ENCODE measurements around the gene DDX17. TPM values are rescaled to one million over a fixed set of nuclear protein-coding genes. Genes with fewer than 3 reads are reported as not detected.

Gene DDX17
- total and polyA plus RNA-seq, 10 of the 15 experiments (the other 5 are each of a cell fraction or from before 2014, with no cell fraction given): 25.2 to 778 (median 266) TPM

- Histone ChIP-seq H3K4me1 (ENCODE audit: control insufficient read depth, insufficient read depth, low read length) (no peaks in the 10 kb centered on the region), H3K9ac (ENCODE audit: control insufficient read depth, insufficient read depth, low read length) (no peak overlapping the region), H3K27me3 (replicated peaks in 1 of 2; ENCODE audit: control insufficient read depth in 2 of 2, insufficient read depth in 2 of 2, low read length in 1 of 2) (no peaks in the 10 kb centered on the region), H3K4me3 (no peak overlapping the region), H2AFZ (ENCODE audit: control insufficient read depth, low read depth, low read length) (no peak overlapping the region), H3K79me2 (ENCODE audit: control insufficient read depth, insufficient read depth, low read length) (peaks cover 6% of the 10 kb centered on the region), H3K27ac (ENCODE audit: control insufficient read depth, insufficient read depth) (no peak overlapping the region), H3K4me2 (ENCODE audit: control insufficient read depth, insufficient read depth) (no peak overlapping the region), H3K36me3 (ENCODE audit: control insufficient read depth in 2 of 2, insufficient read depth in 2 of 2, low read length in 1 of 2) (peaks cover 29 to 70% of the 10 kb centered on the region in 2 experiments), H4K20me1 (ENCODE audit: control insufficient read depth, insufficient read depth) (peaks cover 6% of the 10 kb centered on the region; the same call in 1 of the 2 replicates), H3K9me3 (replicated peaks; ENCODE audit: control insufficient read depth, insufficient read depth, low read length) (no peaks in the 10 kb centered on the region)
- WGBS (ENCODE audit: insufficient coverage, insufficient replicate concordance, low lambda C conversion rate, missing lambda C conversion rate): 97% methylated on average over 5 of the region's 5 CpGs
- POLR2A ChIA-PET: interaction anchor here (0.7 to 1.3 kb wide), 2 partner anchors 14 to 16 kb away, joined by 3 read pairs; no protein-coding TSS in a partner anchor
- intact Hi-C loops (cut with micrococcal nuclease; ENCODE audit: unreplicated experiment): no loop called here
- ATAC-seq: no peak
- SMC1A ChIA-PET (ENCODE audit: uncharacterized antibody, unreplicated experiment): interaction anchor here (0.8 to 1.8 kb wide), 4 partner anchors 10 to 90 kb away, joined by 3 to 6 read pairs (median 4); no protein-coding TSS in a partner anchor
- FAIRE-seq: no peak
- in situ Hi-C loops (cut with MboI): no loop called here
- DNase-seq (ENCODE audit: low read depth, low spot score): no peak
- RAD21 ChIA-PET (ENCODE audit: unreplicated experiment): no interaction called here
- CTCF ChIA-PET: interaction anchor here (1.9 kb wide), 1 partner anchor 18 kb away, joined by 5 read pairs; no protein-coding TSS in a partner anchor
- BruUV-seq (replicated peaks): no TSS peak
- no peak for TF ChIP-seq ZNF274 (IDR thresholded peaks at IDR 0.05; ENCODE audit: insufficient read depth, insufficient read length)
- TF ChIP-seq, protein P1, sequence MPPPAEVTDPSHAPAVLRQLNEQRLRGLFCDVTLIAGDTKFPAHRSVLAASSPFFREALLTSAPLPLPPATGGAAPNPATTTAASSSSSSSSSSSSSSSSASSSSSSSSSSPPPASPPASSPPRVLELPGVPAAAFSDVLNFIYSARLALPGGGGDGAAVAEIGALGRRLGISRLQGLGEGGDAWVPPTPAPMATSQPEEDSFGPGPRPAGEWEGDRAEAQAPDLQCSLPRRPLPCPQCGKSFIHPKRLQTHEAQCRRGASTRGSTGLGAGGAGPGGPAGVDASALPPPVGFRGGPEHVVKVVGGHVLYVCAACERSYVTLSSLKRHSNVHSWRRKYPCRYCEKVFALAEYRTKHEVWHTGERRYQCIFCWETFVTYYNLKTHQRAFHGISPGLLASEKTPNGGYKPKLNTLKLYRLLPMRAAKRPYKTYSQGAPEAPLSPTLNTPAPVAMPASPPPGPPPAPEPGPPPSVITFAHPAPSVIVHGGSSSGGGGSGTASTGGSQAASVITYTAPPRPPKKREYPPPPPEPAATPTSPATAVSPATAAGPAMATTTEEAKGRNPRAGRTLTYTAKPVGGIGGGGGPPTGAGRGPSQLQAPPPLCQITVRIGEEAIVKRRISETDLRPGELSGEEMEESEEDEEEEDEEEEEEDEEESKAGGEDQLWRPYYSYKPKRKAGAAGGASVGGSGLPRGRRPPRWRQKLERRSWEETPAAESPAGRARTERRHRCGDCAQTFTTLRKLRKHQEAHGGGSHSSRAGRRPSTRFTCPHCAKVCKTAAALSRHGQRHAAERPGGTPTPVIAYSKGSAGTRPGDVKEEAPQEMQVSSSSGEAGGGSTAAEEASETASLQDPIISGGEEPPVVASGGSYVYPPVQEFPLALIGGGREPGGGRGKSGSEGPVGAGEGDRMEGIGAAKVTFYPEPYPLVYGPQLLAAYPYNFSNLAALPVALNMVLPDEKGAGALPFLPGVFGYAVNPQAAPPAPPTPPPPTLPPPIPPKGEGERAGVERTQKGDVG (CRISPR knock-in tag; IDR thresholded peaks at IDR 0.05): no peak
- TF ChIP-seq LARP7 (IDR thresholded peaks at IDR 0.05): no peak
- no peak for TF ChIP-seq SMARCA5 (IDR thresholded peaks at IDR 0.05)
- TF ChIP-seq CREB1 (IDR thresholded peaks at IDR 0.05; ENCODE audit: low read depth): no peak
- no peak for TF ChIP-seq NFXL1 (IDR thresholded peaks at IDR 0.05; ENCODE audit: borderline replicate concordance)
- no peak for TF ChIP-seq RELA (IDR thresholded peaks at IDR 0.05; ENCODE audit: borderline replicate concordance, partially characterized antibody)
- TF ChIP-seq NR2F1 (conservative IDR thresholded peaks at IDR 0.05): no peak
- TF ChIP-seq MTA3 (IDR thresholded peaks at IDR 0.05; ENCODE audit: borderline replicate concordance, low read length): no peak
- TF ChIP-seq KDM1A (IDR thresholded peaks at IDR 0.05; ENCODE audit: borderline replicate concordance): no peak
- TF ChIP-seq IKZF2 (IDR thresholded peaks at IDR 0.05): no peak
- no peak for TF ChIP-seq TARDBP (IDR thresholded peaks at IDR 0.05; ENCODE audit: borderline replicate concordance)
- TF ChIP-seq BHLHE40 (IDR thresholded peaks at IDR 0.05; ENCODE audit: borderline replicate concordance in 1 of 2, low read depth in 2 of 2, low read length in 1 of 2): no peak
- no peak for TF ChIP-seq ZNF24 (IDR thresholded peaks at IDR 0.05)
- TF ChIP-seq, protein P2, sequence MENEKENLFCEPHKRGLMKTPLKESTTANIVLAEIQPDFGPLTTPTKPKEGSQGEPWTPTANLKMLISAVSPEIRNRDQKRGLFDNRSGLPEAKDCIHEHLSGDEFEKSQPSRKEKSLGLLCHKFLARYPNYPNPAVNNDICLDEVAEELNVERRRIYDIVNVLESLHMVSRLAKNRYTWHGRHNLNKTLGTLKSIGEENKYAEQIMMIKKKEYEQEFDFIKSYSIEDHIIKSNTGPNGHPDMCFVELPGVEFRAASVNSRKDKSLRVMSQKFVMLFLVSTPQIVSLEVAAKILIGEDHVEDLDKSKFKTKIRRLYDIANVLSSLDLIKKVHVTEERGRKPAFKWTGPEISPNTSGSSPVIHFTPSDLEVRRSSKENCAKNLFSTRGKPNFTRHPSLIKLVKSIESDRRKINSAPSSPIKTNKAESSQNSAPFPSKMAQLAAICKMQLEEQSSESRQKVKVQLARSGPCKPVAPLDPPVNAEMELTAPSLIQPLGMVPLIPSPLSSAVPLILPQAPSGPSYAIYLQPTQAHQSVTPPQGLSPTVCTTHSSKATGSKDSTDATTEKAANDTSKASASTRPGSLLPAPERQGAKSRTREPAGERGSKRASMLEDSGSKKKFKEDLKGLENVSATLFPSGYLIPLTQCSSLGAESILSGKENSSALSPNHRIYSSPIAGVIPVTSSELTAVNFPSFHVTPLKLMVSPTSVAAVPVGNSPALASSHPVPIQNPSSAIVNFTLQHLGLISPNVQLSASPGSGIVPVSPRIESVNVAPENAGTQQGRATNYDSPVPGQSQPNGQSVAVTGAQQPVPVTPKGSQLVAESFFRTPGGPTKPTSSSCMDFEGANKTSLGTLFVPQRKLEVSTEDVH (IDR thresholded peaks at IDR 0.05; ENCODE audit: low read depth, partially characterized antibody): no peak
- TF ChIP-seq FOXM1 (IDR thresholded peaks at IDR 0.05; ENCODE audit: low read depth, low read length): no peak
- no peak for TF ChIP-seq FOXK2 (IDR thresholded peaks at IDR 0.05)
Measured at GRCh38 chr22:38491707-38492348, 14.3 kb downstream of the DDX17 start.
